Esophagus muscularis mucosa (tissue), 4 donors: ENCODE results near the gene PIWIL4.

Experiments
- CTCF ChIP-seq, 3 experiments: fragments of 200-600 bp in 2 of 3; fragments of 450-650 bp in 1 of 3; sonication (generic) in 2 of 3; IDR thresholded peaks; one replicate each; pipeline ENCODE4 v1.5.1; 2017 to 2019; ENCODE audit warnings: antibody characterized with exemption in 3 of 3, mild to moderate bottlenecking in 2 of 3, moderate library complexity in 1 of 3
- EP300 ChIP-seq: sonication (generic); formaldehyde crosslinking; IDR thresholded peaks from one replicate; pipeline ENCODE4 v1.6.1; 2017; ENCODE audit warnings: antibody characterized with exemption
- POLR2A ChIP-seq: fragments of 450-650 bp; IDR thresholded peaks from one replicate; pipeline ENCODE4 v1.6.1; 2017; ENCODE audit warnings: antibody characterized with exemption, moderate library complexity, mild to moderate bottlenecking, low read depth

GRCh38 chr11:94533206-94533605 lies 34.0 kb upstream of the PIWIL4 start:
- TF ChIP-seq POLR2A (no peak), CTCF (IDR thresholded peaks at IDR 0.05) (no peak), EP300 (no peak)
